Endothelial cell of umbilical vein (primary cell): ENCODE results near the gene CD37. TPM values are rescaled to one million over a fixed set of nuclear protein-coding genes. Genes with fewer than 3 reads are reported as not detected.

Experiments used
- BruUV-seq: library from RNA; stranded (reverse); fragments of 400-500 nt; replicated peaks from 2 replicates; lab custom pipeline; 2021; lab: Mats Ljungman, UMichigan
- CTCF ChIA-PET: fragments of 300-600, 350-600 bp; sonication (Branson Sonifier 250); formaldehyde crosslinking; loops from one replicate; lab custom pipeline; 2021; ENCODE audit warnings: antibody characterized with exemption, inconsistent platforms; lab: Charles Lee
- POLR2A ChIA-PET: fragments of 300-600, 350-600 bp; sonication (Branson Sonifier 250); formaldehyde crosslinking; loops from one replicate; lab custom pipeline; 2021; ENCODE audit warnings: antibody characterized with exemption, inconsistent platforms; lab: Charles Lee
- DNase-seq: peaks from one replicate; pipeline ENCODE4 v3.0.0-alpha.2; 2011; ENCODE audit warnings: low read depth, low spot score
- FAIRE-seq: peaks from 2 replicates; lab custom pipeline; 2011; peaks lifted over from hg19 to GRCh38; lab: Jason Lieb, UNC
- H2AFZ ChIP-seq: 2 replicates; pipeline ENCODE4 v1.6.0; 2012; ENCODE audit warnings: low read depth, low read length, control low read depth, inconsistent platforms
- H3K27ac ChIP-seq: 2 replicates; pipeline ENCODE4 v1.5.1; 2011; ENCODE audit warnings: low read depth, mild to moderate bottlenecking, control low read depth, low read length, moderate library complexity; ENCODE audit not compliant: insufficient read depth
- H3K27me3 ChIP-seq, 2 experiments: 2 replicates each; pipeline versions ENCODE4 v1.6.0 to v1.6.1; 2011; ENCODE audit warnings: low read length in 2 of 2, mixed read lengths in 1 of 2; ENCODE audit not compliant: control insufficient read depth in 2 of 2, insufficient read depth in 2 of 2
- H3K36me3 ChIP-seq, 2 experiments: 2 replicates in 1 of 2; 3 replicates in 1 of 2; pipeline ENCODE4 v1.5.1; 2011; ENCODE audit warnings: low read length in 2 of 2, mild to moderate bottlenecking in 1 of 2, moderate library complexity in 1 of 2; ENCODE audit not compliant: control insufficient read depth in 2 of 2, insufficient read depth in 2 of 2; ENCODE audit errors: extremely low read depth in 1 of 2
- H3K4me1 ChIP-seq: 3 replicates; pipeline ENCODE4 v1.5.1; 2011; ENCODE audit warnings: mild to moderate bottlenecking, low read length; ENCODE audit not compliant: control insufficient read depth, insufficient read depth; ENCODE audit errors: extremely low read depth
- H3K4me2 ChIP-seq: 2 replicates; pipeline ENCODE4 v1.6.1; 2011; ENCODE audit warnings: low read length, control low read depth, mixed read lengths; ENCODE audit not compliant: insufficient read depth
- H3K4me3 ChIP-seq, 3 experiments: fragments of 200-600 bp in 1 of 3; sonication (generic), shearing (Covaris generic) in 1 of 3; replicated peaks in 1 of 3; 2 replicates each; pipeline ENCODE4 v1.5.1; 2011 to 2016; ENCODE audit warnings: control low read depth in 3 of 3, low read length in 3 of 3, mild to moderate bottlenecking in 2 of 3, inconsistent platforms in 1 of 3, low read depth in 1 of 3, moderate library complexity in 1 of 3; ENCODE audit not compliant: insufficient read depth in 1 of 3
- H3K79me2 ChIP-seq: 2 replicates; pipeline ENCODE4 v1.6.0; 2012; ENCODE audit warnings: low read length, inconsistent platforms; ENCODE audit not compliant: control insufficient read depth, insufficient read depth
- H3K9ac ChIP-seq: replicated peaks from 2 replicates; pipeline ENCODE3; 2011; ENCODE audit warnings: low read length, control low read depth; ENCODE audit not compliant: insufficient read depth; ENCODE audit errors: extremely low read depth
- H3K9me1 ChIP-seq: replicated peaks from 3 replicates; pipeline ENCODE4 v1.6.0; 2011; ENCODE audit warnings: mild to moderate bottlenecking, low read length; ENCODE audit not compliant: control insufficient read depth, insufficient read depth; ENCODE audit errors: extremely low read depth
- H3K9me3 ChIP-seq: replicated peaks from 2 replicates; pipeline ENCODE4 v1.5.1; 2012; ENCODE audit warnings: low read length, inconsistent platforms; ENCODE audit not compliant: control insufficient read depth, insufficient read depth
- H4K20me1 ChIP-seq: replicated peaks from 2 replicates; pipeline ENCODE3; 2011; ENCODE audit warnings: mild to moderate bottlenecking, low read length; ENCODE audit not compliant: control insufficient read depth, insufficient read depth; ENCODE audit errors: extremely low read depth
- CTCF ChIP-seq, 2 donors: IDR thresholded peaks; 1 replicate in 1 of 2; 2 replicates in 1 of 2; pipeline ENCODE4 v1.5.1; 2011; ENCODE audit warnings: low read length in 2 of 2, mild to moderate bottlenecking in 2 of 2, moderate library complexity in 2 of 2, control low read depth in 1 of 2, inconsistent platforms in 1 of 2, low read depth in 1 of 2; ENCODE audit not compliant: insufficient read depth in 1 of 2; ENCODE audit errors: extremely low read depth in 1 of 2
- EZH2 ChIP-seq: IDR thresholded peaks from 2 replicates; pipeline ENCODE4 v1.6.1; 2012; ENCODE audit warnings: borderline replicate concordance, low read depth, mild to moderate bottlenecking, moderate library complexity, low read length, inconsistent platforms; ENCODE audit not compliant: severe bottlenecking
- FOS ChIP-seq: IDR thresholded peaks from 2 replicates; pipeline ENCODE4 v1.6.1; 2011; ENCODE audit warnings: mild to moderate bottlenecking, low read length, moderate library complexity, borderline replicate concordance; ENCODE audit not compliant: insufficient read depth
- GATA2 ChIP-seq: IDR thresholded peaks from 2 replicates; pipeline ENCODE4 v1.7.0; 2011; ENCODE audit warnings: low read depth, mild to moderate bottlenecking, moderate library complexity, mixed read lengths, low read length; ENCODE audit not compliant: insufficient read length, insufficient read depth
- JUN ChIP-seq: IDR thresholded peaks from 2 replicates; pipeline ENCODE4 v1.6.1; 2011; ENCODE audit warnings: borderline replicate concordance, low read depth; ENCODE audit not compliant: insufficient read length, insufficient read depth
- MAX ChIP-seq: IDR thresholded peaks from 2 replicates; pipeline ENCODE4 v1.6.1; 2011; ENCODE audit not compliant: insufficient read depth, insufficient read length
- MYC ChIP-seq: IDR thresholded peaks from one replicate; pipeline ENCODE4 v1.6.1; 2011; ENCODE audit warnings: mild to moderate bottlenecking, low read depth, low read length
- POLR2A ChIP-seq: IDR thresholded peaks from 2 replicates; pipeline ENCODE4 v1.6.1; 2012; ENCODE audit warnings: low read depth, mild to moderate bottlenecking, control low read depth, low read length
- POLR2AphosphoS5 ChIP-seq: IDR thresholded peaks from 2 replicates; pipeline ENCODE4 v1.6.1; 2012; ENCODE audit warnings: low read depth, mild to moderate bottlenecking, control low read depth, low read length, moderate library complexity; ENCODE audit not compliant: insufficient read depth
- dilution Hi-C: fragments of 300-500 bp; cut with MboI; formaldehyde crosslinking; loops from one replicate; pipeline ENCODE4 v1.15.0; 2019; ENCODE audit warnings: low sequenced_read_pairs; ENCODE audit not compliant: extremely low pct_ligation_motif_present
- intact Hi-C: fragments of 100-400 bp; cut with micrococcal nuclease; formaldehyde crosslinking; loops from one replicate; pipeline ENCODE4 v1.10.0; 2022
- polyA plus RNA-seq, 4 experiments: library from polyadenylated mRNA; depleted of rRNA in 3 of 4; stranded (reverse) in 3 of 4; unstranded in 1 of 4; fragments of >200 nt; gene quantifications; 2 replicates each; pipeline versions ENCODE4 v1.2.1 to v1.2.3, GENCODE V29; 2011 to 2012; ENCODE audit warnings: missing spikeins in 1 of 4
- total RNA-seq: library from RNA; stranded (reverse); gene quantifications from 2 replicates; pipeline ENCODE4 v1.2.3, GENCODE V29; 2021

CD37 gene
- total and polyA plus RNA-seq, 2 donors (not counting 3 experiments of a cell fraction or from before 2014, with no cell fraction given): not detected

- no peak overlapping the region for H3K27ac ChIP-seq
- DNase-seq (peak; percentile 56), FAIRE-seq (no peak)
- no peak overlapping the region for H3K4me3 ChIP-seq
- H3K4me1 ChIP-seq: peaks cover 15% of the 10 kb centered on the region
- no peaks in the 10 kb centered on the region for H4K20me1 ChIP-seq
- ChIA-PET POLR2A (no interaction called here), CTCF (interaction anchor here (1.3 to 3.5 kb wide), 3 partner anchors 12 to 114 kb away, joined by 3 to 15 read pairs (median 6); no protein-coding TSS in a partner anchor)
- dilution Hi-C loops: no loop called here
- no peaks in the 10 kb centered on the region for H3K9me1 ChIP-seq
- H3K4me2 ChIP-seq: no peak overlapping the region
- intact Hi-C loops: loop anchor here (1.0 kb wide), 1 partner anchor 21 kb away; no protein-coding TSS in a partner anchor
- BruUV-seq: no TSS peak
- H2AFZ ChIP-seq: no peak overlapping the region
- peak; percentile 38 for TF ChIP-seq MAX
- no peak for TF ChIP-seq EZH2
- H3K36me3 ChIP-seq: peaks cover 12 to 32% of the 10 kb centered on the region in 2 experiments
- no peaks in the 10 kb centered on the region for H3K9me3 ChIP-seq
- H3K9ac ChIP-seq: no peak overlapping the region
- no peaks in the 10 kb centered on the region for H3K79me2 ChIP-seq
- H3K27me3 ChIP-seq: no peaks in the 10 kb centered on the region
Observed at GRCh38 chr19:49340069-49340864, 5.1 kb downstream of the CD37 start.

- no peak for DNase-seq
- H2AFZ ChIP-seq: no peak overlapping the region
- H3K27me3 ChIP-seq: no peaks in the 10 kb centered on the region
- TF ChIP-seq FOS: no peak
- TF ChIP-seq JUN: no peak
- TF ChIP-seq MYC: no peak
- no peak for TF ChIP-seq POLR2AphosphoS5
- TF ChIP-seq CTCF (IDR thresholded peaks at IDR 0.05; ENCODE audit: extremely low read depth in 1 of 2, insufficient read depth in 1 of 2, low read depth in 1 of 2, low read length in 2 of 2): no peak
- TF ChIP-seq POLR2A: no peak
- TF ChIP-seq MAX: no peak
- no peak for TF ChIP-seq GATA2
- TF ChIP-seq EZH2: no peak
- POLR2A ChIA-PET: no interaction called here
- no peaks in the 10 kb centered on the region for H3K9me3 ChIP-seq
- peaks cover 15% of the 10 kb centered on the region for H3K4me1 ChIP-seq
- TSS peak; percentile 61 for BruUV-seq
- no peak for FAIRE-seq
- intact Hi-C loops: loop anchor here (1.0 kb wide), 1 partner anchor 20 kb away; no protein-coding TSS in a partner anchor
- dilution Hi-C loops: no loop called here
- peaks cover 12 to 35% of the 10 kb centered on the region in 2 experiments for H3K36me3 ChIP-seq
- no peak overlapping the region for H3K4me3 ChIP-seq
- H3K9me1 ChIP-seq: no peaks in the 10 kb centered on the region
- H3K79me2 ChIP-seq: no peaks in the 10 kb centered on the region
- H3K9ac ChIP-seq: no peak overlapping the region
- no peak overlapping the region for H3K27ac ChIP-seq
- H3K4me2 ChIP-seq: no peak overlapping the region
- CTCF ChIA-PET: interaction anchor here (0.5 to 3.5 kb wide), 3 partner anchors 13 to 21 kb away, joined by 3 to 15 read pairs (median 3); partner anchors contain the start of gene TEAD2
- no peaks in the 10 kb centered on the region for H4K20me1 ChIP-seq
Observed at GRCh38 chr19:49340865-49341718, 5.9 kb downstream of the CD37 start.
